ENCODE data around the gene ATP5IF1.
A peak's percentile ranks its signal among the peaks of the same experiment; 100 is the strongest.

Gene ATP5IF1

GRCh38 chr1:28239004-28239403 lies 3.1 kb downstream of the ATP5IF1 start:
- DNase-seq, result no peak

- DNase-seq, result no peak
Observed at GRCh38 chr1:28240024-28240423, 4.1 kb downstream of the ATP5IF1 start.

GRCh38 chr1:28241638-28242241 lies 5.8 kb downstream of the ATP5IF1 start:
- DNase-seq, result no peak

- DNase-seq, result no peak
Observed at GRCh38 chr1:28243685-28244311, 7.9 kb downstream of the ATP5IF1 start.

- DNase-seq, result no peak
Observed at GRCh38 chr1:28244549-28245251, 8.8 kb downstream of the ATP5IF1 start.

- DNase-seq, result peak; percentile 82
Observed at GRCh38 chr1:28246427-28246832, 10.5 kb downstream of the ATP5IF1 start.

GRCh38 chr1:28247612-28248272 lies 11.8 kb downstream of the ATP5IF1 start:
- DNase-seq, result peak; percentile 57

GRCh38 chr1:28248273-28249012 lies 12.5 kb downstream of the ATP5IF1 start:
- peak; percentile 95 for DNase-seq

GRCh38 chr1:28249013-28249865 lies 13.3 kb downstream of the ATP5IF1 start:
- peak; percentile 91 for DNase-seq

GRCh38 chr1:28249866-28250295 lies 14.0 kb downstream of the ATP5IF1 start:
- DNase-seq, result no peak

GRCh38 chr1:28256197-28256827 lies 20.4 kb downstream of the ATP5IF1 start:
- peak; percentile 65 for DNase-seq

GRCh38 chr1:28257736-28258135 lies 21.8 kb downstream of the ATP5IF1 start:
- no peak for DNase-seq

GRCh38 chr1:28258628-28259251 lies 22.8 kb downstream of the ATP5IF1 start:
- peak; percentile 52 for DNase-seq

- DNase-seq, result peak; percentile 99
Observed at GRCh38 chr1:28259252-28259933, 23.5 kb downstream of the ATP5IF1 start, which contains the start of gene SESN2. TSS of gene SESN2 (plus strand) at chr1:28259518. CDS start at chr1:28259848, 330 bp downstream.

GRCh38 chr1:28259934-28260802 lies 24.2 kb downstream of the ATP5IF1 start:
- peak; percentile 55 for DNase-seq

- no peak for DNase-seq
Observed at GRCh38 chr1:28260803-28261174, 24.9 kb downstream of the ATP5IF1 start.

GRCh38 chr1:28264897-28265296 lies 29.0 kb downstream of the ATP5IF1 start:
- DNase-seq, result no peak

GRCh38 chr1:28265577-28265976 lies 29.7 kb downstream of the ATP5IF1 start:
- DNase-seq, result no peak

- DNase-seq, result peak; percentile 66
Observed at GRCh38 chr1:28266920-28267322, 31.0 kb downstream of the ATP5IF1 start.
